ENCODE data around the gene RADIL.

- no peak for TF ChIP-seq POLR2A (IDR thresholded peaks at IDR 0.05)
- no peak for TF ChIP-seq EP300 (IDR thresholded peaks at IDR 0.05)
Observed at GRCh38 chr7:4768597-4769569, 114.6 kb downstream of the RADIL start.

Measured in tibial nerve (tissue), 3 donors.